Stimulated activated CD8-positive, alpha-beta memory T cell treated with anti-CD3 and anti-CD28 coated beads, Interleukin-2, amount 100 ng/mL, for 48 hours (primary cell): Measurements from ENCODE around the gene GCC1.

Experiments
- DNase-seq, 2 donors: peaks; one replicate each; pipeline ENCODE4 v3.0.0-alpha.2; 2020; ENCODE audit warnings: low read depth in 2 of 2

GCC1 gene, protein sequence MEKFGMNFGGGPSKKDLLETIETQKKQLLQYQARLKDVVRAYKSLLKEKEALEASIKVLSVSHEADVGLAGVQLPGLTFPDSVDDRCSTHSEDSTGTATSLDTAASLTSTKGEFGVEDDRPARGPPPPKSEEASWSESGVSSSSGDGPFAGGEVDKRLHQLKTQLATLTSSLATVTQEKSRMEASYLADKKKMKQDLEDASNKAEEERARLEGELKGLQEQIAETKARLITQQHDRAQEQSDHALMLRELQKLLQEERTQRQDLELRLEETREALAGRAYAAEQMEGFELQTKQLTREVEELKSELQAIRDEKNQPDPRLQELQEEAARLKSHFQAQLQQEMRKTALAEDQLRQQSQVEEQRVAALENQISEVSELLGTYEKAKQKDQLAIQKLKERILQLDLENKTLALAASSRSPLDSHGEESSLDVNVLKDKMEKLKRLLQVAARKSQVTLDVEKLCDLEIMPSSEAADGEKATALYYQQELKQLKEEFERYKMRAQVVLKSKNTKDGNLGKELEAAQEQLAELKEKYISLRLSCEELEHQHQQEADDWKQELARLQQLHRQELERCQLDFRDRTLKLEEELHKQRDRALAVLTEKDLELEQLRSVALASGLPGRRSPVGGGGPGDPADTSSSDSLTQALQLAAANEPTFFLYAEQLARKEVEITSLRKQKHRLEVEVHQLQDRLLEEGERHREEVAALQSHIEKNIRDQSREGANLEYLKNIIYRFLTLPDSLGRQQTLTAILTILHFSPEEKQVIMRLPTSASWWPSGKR

DNA sequence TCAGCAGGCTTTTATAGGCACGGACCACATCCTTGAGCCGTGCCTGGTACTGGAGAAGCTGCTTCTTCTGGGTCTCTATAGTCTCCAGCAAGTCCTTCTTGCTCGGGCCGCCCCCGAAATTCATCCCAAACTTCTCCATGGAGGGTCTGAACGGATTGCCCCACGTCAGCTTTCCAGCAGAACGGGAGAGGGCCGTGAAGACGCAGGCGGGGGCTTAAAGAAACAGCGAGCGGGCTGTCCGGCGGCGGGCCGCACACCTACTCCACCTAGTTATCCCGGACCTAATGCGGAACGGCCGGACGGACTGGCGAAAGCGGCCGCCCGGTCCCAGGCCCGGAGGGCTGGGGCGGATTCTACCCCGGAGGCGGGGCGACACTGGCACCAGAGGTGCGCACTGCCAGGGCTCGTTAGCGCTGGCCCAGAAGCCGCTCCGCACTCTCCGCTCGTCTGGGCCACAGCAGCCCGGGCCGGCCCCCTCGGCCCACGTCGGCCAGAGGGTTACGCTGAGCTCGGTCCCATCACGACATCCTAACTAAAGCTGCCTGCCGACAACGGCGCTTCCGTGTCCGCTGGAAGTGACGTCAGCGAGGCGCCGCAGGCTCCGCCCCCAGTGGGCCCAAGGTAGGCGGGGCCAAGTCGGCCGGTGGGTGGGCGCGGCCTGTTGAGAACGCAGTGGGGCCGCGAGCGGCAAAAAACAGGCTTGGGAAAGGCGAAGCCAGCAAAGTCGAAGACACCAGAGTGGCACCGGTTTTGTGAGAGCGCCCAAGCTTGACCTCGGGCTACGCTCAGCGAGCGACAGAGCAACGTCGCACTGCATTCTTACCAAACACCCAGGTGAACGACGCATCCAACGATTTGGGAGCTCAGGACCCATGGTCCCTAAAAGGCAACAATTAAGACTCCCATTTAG lies at the start of gene GCC1:
GCC1 (minus strand) TSS at position 553 of the 910 bp plus-strand sequence; CDS start at position 139, 414 bp downstream.
- DNase-seq: peak; percentile 90 to 94

DNA sequence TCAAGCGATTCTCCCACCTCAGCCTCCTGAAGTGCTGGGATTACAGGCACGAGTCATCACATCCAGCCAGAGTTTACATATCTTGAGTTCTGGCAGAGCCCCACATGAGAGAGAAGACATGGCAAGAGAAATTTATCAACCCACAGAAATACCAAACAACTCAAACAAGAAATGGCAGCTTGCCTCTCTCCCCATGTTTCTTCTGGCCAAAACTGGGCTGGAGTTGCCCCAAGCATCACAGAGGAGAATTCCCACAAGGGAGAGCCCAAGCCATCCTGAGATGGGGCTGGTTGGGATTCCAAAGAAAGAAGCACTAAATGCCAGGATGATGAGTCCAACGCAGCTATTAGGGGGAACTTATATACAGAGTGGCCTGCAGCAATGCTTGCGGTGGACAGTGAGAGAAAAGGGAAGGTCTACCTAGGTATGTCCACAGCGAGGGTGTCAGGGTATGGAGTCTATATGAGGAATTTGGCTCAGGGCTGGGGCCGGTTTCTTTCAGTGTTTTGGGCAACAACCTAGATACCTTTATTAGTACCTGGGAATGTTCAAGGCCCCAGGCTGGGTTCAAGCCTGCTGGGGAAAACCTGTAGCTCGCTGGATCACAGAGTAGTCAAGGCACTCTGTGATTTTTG lies 47.0 kb upstream of the GCC1 start:
- no peak for DNase-seq

GRCh38 chr7:127629268-127629854 lies 44.0 kb upstream of the GCC1 start:
- peak in 1 of 2 donors; percentile 29 for DNase-seq

GRCh38 chr7:127628445-127628844 lies 43.0 kb upstream of the GCC1 start:
- no peak for DNase-seq

GRCh38 chr7:127625331-127625730 lies 39.9 kb upstream of the GCC1 start:
- DNase-seq: no peak

DNA sequence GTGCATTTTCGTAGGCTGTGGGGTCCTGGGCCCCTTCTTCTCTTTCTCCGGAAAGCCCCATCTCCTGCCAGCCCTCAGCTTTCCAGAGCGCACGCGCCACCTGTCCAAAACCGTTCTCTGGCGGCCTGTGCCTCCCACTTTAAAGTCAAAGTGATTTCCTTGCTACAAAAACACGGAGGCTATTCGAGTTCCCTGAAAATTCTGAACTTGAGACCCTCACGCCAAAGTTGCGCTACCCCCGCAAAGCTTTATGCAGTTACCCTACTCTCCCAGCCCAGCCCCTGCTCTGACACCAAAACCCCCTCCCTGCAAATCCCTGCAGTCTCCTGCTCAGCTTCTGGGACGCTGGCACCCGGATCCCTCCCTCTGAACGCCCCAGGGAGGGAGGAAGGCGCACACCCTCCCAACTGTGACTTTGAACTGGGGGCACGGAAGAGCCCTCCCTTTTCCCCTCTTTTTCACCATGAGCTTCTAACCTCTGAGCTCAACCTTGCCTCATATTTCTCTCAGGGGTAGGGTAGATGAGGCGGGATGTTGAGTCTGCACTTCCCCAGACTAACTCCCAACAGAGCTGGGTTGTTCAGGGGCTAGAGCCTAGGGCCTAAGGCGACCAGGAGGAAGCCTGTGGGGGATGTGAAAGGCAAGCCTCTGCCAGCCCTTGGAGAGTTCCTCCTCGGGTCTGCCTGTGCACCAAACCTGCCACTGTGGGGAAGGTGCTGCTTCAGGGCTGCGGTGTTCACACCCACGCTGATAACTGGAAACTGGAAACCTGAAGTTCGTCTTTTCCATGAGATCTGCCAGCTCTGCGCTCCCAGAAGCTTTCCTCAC lies 35.2 kb upstream of the GCC1 start:
- DNase-seq: no peak

GRCh38 chr7:127619681-127620405 lies 34.4 kb upstream of the GCC1 start:
- no peak for DNase-seq

DNA sequence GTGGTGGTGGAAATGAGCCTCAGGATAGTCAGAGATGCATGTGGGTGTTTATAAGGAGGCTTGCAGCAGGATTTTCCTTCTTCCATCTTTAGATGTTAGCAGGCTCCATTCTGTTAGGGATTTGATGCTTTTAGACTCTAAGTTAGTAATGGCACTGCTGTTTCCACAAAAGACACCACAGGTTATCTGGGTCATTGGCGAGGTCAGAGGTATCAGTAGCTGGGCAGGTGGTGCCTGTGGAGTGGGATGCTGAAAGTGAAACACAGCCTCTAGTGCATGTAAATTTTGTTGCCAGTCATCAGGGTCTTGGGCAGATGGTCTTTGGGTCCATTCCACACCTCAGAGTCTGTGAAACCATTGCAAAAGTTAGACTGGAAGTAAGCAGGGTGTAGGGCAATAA lies 33.4 kb upstream of the GCC1 start:
- no peak for DNase-seq

GRCh38 chr7:127618042-127618441 lies 32.6 kb upstream of the GCC1 start, which contains the start of gene PAX4:
Gene PAX4 (minus strand): TSS chr7:127618142. CDS start chr7:127615928, 2,214 bp downstream.
- no peak for DNase-seq

- no peak for DNase-seq
Observed at GRCh38 chr7:127616724-127617123, 31.3 kb upstream of the GCC1 start.

DNA sequence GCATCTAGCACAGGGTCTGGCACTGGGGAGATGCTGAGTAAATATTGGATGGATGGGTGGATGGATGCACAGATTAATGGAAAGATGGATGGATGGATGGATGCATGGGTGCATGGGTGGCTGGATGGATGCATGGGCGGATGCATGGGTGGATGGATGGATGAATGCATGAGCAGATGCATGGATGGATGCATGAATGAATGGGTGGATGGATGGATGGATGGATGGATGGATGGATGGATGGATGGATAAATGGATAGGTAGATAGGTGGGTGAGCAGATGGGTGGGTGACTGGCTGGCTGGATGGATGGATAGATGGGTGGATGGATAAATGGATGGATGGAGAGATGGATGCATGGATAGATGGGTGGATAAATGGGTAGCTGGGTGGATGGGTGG lies 26.9 kb upstream of the GCC1 start:
- DNase-seq: no peak

GRCh38 chr7:127609297-127609696 lies 23.9 kb upstream of the GCC1 start:
- no peak for DNase-seq

DNA sequence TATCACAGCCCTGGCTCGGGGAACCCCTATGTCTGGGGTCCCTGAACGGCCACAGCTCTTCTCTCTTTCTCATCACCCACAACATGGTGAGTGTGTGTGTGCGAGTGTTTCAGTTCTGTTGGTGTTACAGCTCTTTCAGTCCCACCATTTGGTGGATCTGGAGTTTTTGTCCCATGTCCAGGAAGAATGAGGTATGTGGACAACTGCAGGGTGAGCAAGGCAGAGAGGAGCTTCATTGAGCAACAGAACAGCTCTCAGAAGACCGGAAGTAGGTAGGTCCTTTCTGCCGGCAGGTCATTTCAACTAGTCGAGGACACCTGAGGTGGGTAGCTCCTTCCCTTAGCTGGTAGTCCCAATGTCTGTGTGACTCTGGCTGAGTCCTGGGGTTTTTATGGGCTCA lies 23.1 kb upstream of the GCC1 start:
- DNase-seq: no peak

- no peak for DNase-seq
Observed at GRCh38 chr7:127600885-127601284, 15.5 kb upstream of the GCC1 start.

GRCh38 chr7:127598318-127598717 lies 12.9 kb upstream of the GCC1 start:
- no peak for DNase-seq

GRCh38 chr7:127595737-127596136 lies 10.3 kb upstream of the GCC1 start:
- no peak for DNase-seq

DNA sequence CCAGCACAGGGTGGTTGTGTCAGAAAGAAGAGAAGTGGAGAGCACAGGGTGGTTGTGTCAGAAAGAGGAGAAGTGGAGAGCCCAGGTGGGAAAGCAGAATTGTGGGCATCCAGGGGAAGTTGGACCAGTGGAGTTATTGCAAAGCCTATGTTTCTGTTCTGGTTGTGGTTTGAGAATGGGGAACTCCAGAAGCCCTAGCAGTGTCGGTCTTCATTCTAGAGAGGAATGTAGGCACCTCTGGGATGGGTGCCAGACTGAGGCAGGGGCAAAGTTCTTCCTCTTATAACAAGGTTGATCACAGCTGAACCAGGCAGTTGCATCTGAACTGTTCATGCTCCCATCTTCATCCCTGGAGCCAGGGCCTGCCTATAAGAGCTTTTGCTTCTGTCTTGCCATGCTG lies 9.1 kb upstream of the GCC1 start:
- DNase-seq: no peak

DNA sequence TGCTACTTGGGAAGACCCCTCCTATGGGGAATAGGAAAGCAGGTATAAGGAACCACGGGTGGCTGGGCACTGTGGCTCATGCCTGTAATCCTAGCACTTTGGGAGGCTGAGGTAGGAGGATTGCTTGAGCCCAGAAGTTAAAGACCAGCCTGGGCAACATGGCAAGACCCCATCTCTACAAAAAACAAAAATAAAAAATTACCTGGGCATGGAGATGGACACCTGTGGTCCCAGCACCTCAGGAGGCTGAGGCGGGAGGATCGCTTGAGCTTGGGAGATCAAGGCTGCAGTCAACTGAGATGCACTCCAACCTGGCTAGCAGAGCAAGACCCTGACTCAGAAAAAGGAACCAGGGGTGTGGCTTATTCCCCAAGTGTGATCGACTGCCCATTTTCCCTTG lies 7.2 kb upstream of the GCC1 start:
- DNase-seq: no peak

DNA sequence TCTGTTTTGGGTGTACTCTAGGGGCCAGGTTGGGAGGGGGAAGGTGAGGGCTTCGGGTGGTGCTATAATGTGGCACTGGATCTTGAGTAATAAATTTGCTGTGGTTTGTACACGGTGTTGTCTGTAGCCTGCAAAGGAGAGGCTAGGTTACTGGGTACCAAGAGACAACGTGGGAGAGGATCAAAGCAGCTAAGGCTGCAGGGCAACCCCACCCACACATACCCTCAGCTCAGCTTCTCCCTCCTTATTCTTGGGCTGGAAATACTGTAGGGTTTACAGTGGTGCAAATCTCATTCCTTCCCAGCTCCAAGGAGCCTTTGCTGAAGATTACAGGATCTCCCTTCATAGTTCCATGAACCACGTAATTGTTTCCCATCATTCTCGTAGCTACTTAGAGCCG lies 6.2 kb upstream of the GCC1 start:
- DNase-seq: no peak
